Coronary artery (tissue), 2 donors: ENCODE results near the gene ADGRL2.

ENCODE experiments used
- DNase-seq: peaks from one replicate; pipeline ENCODE4 v3.0.0-alpha.2; 2017; ENCODE audit warnings: low spot score
- H3K27ac ChIP-seq, 2 donors: fragments of 200-600 bp; sonication (generic); one replicate each; pipeline ENCODE4 v1.5.1; 2016 to 2019
- H3K4me3 ChIP-seq: fragments of 200-600 bp; sonication (generic); 2 replicates; pipeline ENCODE4 v1.5.1; 2016; ENCODE audit warnings: mild to moderate bottlenecking, moderate library complexity
- TF ChIP-seq, protein P1 (sequence below): fragments of 200-600 bp; sonication (generic); IDR thresholded peaks from one replicate; pipeline ENCODE4 v1.5.1; 2019; ENCODE audit warnings: antibody characterized with exemption

Gene ADGRL2

DNA sequence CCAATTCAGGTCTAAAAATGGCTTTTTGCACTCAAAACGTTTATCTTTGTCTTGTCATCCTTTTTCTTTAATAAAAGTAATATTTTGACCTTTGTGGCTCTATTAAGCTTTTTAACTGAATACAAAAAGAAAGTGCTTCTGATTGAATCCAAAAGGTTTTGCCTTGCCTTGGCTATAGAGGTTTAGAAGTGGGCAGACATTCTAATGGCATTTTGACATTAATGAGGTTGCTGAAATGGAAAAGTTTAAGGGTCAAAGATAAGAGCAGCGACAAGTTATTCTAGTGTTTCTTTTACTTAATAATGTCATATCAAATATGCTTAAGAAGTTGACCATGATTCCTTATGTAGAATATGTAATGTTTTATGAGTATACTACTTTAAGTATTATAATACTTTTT, 120.2 kb downstream of the ADGRL2 start:
- H3K27ac ChIP-seq, result no peak overlapping the region
- DNase-seq, result no peak
- H3K4me3 ChIP-seq, result no peak overlapping the region
- TF ChIP-seq, protein P1, sequence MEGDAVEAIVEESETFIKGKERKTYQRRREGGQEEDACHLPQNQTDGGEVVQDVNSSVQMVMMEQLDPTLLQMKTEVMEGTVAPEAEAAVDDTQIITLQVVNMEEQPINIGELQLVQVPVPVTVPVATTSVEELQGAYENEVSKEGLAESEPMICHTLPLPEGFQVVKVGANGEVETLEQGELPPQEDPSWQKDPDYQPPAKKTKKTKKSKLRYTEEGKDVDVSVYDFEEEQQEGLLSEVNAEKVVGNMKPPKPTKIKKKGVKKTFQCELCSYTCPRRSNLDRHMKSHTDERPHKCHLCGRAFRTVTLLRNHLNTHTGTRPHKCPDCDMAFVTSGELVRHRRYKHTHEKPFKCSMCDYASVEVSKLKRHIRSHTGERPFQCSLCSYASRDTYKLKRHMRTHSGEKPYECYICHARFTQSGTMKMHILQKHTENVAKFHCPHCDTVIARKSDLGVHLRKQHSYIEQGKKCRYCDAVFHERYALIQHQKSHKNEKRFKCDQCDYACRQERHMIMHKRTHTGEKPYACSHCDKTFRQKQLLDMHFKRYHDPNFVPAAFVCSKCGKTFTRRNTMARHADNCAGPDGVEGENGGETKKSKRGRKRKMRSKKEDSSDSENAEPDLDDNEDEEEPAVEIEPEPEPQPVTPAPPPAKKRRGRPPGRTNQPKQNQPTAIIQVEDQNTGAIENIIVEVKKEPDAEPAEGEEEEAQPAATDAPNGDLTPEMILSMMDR, result no peak

DNA sequence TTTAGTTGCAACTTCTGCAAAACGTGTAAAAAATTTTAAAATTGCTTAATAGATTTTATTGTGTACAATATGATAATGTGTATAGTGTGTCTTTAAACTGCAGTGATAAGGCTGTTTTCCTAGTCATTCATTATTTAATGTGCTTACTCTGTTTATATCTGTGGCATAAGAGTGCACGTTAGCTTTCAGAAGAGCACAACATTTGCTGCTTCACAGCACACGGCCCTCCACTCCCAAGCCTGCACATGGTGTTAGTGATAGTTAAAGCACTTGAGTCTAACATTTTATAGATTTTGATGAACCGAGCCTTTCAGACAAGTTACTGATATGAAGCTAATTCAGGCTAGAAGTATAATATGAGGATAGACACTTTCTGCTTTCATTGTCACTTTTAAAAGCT, 120.6 kb downstream of the ADGRL2 start:
- TF ChIP-seq, protein P1, result no peak
- Histone ChIP-seq H3K27ac (no peak overlapping the region), H3K4me3 (no peak overlapping the region)
- DNase-seq, result no peak

DNA sequence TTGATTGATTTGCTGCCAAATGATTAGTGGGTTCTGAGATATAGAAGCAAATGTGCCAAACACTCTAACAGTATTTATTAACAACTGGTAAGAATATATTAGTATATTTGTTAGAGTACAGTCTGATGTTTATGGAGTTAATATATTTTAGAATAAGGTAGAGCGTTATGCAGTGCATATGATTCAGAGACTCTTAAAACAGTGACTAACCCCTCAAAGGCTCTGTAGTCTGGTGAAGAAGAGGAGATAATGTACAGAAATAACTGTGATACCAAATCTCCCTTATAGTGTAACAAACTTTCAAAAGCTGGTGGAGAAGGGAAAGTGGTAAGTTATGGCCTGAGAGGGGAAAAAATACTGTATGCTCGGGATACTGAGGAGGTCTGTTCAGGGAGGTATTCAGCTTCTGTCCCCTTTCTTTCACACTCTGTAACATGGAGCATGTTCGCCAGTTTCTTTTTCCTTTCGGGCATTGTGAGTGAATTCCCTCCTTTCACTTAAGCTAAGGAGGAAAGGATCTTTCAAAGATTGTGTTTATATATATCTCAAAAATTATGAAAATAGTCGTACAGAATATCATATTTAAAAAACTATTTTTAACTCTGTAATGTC, 121.2 kb downstream of the ADGRL2 start:
- no peak for DNase-seq
- TF ChIP-seq, protein P1, result no peak
- Histone ChIP-seq H3K27ac (no peak overlapping the region), H3K4me3 (no peak overlapping the region)

DNA sequence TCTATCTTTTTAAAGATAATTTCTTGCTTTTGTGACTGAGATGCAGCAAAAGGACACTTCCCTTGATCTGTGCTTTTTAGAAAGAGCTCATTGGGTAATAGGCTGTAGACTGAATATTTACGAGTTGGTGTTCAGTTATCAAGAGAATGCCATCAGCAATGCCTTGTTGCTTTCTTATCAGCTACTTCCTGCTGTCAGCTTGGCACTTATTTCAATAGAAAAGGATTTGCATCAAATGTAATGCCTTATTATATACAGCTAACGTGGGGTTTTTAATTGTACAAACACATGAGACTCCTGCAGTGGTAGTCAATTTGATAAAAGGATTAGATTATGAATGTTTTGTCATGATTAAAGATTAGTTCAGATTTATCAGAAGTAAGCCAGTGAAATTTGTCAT, 122.2 kb downstream of the ADGRL2 start:
- TF ChIP-seq, protein P1, result no peak
- Histone ChIP-seq H3K4me3 (no peak overlapping the region), H3K27ac (no peak overlapping the region)
- DNase-seq, result no peak

DNA sequence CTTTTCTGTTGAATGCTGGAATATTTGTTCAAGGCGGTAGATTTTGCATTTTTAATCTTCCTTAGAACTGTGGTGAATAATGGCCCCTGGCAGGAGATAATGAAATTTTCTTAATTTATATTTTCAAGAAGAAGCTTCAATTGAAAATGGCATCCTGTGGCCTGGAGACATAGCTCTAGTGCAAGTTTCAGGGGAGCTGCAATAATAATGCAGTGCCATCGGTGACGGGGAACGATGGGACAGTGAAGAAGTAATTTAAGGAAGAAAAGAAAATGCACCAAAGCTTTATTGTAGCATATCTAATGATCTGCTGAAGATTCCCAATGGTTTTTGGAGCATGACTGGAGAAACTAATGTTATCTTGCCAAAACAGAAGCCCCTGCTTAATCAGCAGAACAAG, 128.4 kb downstream of the ADGRL2 start:
- Histone ChIP-seq H3K27ac (no peak overlapping the region), H3K4me3 (no peak overlapping the region)
- DNase-seq, result no peak
- TF ChIP-seq, protein P1, result no peak

DNA sequence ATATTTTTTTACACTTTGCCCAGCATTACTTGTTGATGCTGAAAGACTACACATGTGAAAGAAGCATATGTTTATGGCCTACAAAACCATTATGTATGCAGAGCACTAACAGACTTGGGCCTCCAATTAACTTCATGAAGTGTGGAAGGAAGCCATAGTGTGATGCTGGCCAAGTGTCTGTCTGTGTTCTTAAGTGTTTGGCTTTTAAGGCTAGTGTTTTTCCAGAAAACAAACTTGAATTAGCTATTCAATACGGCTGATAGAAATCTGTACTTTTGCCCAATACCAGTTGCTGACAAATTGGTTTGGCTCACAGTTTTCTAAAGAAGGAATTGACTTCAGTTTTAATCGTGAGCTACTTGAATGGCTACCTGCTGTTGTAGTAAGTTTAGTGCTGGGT, 136.1 kb downstream of the ADGRL2 start:
- no peak for DNase-seq
- no peak overlapping the region for H3K4me3 ChIP-seq
- peak overlapping the region in 1 of 2 donors; percentile 24 for H3K27ac ChIP-seq
- TF ChIP-seq, protein P1, result no peak

DNA sequence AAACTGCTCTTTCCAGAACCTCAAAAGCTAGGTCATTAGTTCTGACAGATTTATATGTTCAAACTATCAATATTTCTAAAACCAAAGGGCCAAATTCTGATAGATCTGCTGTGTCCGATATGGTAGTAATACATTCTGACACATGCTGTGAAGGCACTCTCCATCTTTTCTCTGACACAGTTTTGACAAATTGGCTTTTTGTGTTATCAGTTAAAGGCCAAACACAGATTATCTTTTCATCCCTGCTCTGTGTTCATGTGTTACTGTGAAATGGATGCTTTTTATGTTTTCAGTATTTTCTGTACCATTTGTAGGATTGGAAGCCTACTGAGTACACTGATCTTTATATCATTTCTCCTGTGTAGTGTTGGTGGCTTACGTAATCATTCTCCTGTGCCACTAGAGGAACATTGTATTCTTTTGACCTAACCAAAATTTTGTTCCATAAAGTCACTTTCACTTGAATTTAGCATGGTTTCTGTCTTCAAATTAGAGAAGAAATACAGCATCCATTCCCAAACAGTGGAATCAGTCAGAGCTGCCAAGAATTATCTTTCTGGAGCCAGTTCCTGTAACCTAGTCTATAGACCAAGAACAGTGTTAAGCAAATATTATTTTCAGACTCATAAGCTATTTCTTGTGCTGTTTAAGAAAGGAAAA, 137.2 kb downstream of the ADGRL2 start:
- Histone ChIP-seq H3K27ac (peak overlapping the region; percentile 43 to 57), H3K4me3 (peak overlapping the region; percentile 36)
- TF ChIP-seq, protein P1, result no peak
- DNase-seq, result no peak
